Esophagus squamous epithelium (tissue), 4 donors: ENCODE results near the gene SLC24A5.

Source experiments
- POLR2A ChIP-seq, 4 donors: fragments of 450-650 bp; IDR thresholded peaks; one replicate each; pipeline ENCODE4 v1.6.1; 2017; ENCODE audit warnings: antibody characterized with exemption in 4 of 4, mild to moderate bottlenecking in 4 of 4, moderate library complexity in 3 of 4
- TF ChIP-seq, protein P1 (sequence below), 6 experiments: fragments of 450-650 bp in 4 of 6; fragments of 200-600 bp in 2 of 6; sonication (generic) in 2 of 6; IDR thresholded peaks; one replicate each; pipeline ENCODE4 v1.5.1; 2016 to 2019; ENCODE audit warnings: antibody characterized with exemption in 6 of 6, mild to moderate bottlenecking in 4 of 6, moderate library complexity in 4 of 6

DNA sequence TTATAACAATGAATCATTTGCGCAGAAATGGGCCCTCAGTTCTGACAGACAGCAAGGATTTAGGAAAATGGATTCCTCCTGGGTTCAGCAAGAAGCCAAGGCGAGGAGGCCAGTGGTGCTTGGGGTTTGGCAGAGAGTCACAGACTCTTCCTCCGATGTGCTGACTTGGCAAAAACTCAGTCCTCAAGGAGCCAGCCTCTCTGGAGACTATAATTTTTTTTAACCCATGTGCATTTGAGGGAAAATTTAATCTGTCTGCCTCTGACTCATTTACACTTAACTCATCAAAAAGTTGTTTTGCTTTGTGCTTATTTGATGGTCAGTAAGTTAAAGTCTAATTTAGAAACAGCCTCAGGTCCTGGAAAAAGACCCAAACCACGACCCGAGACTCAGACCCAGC, 34.2 kb upstream of the SLC24A5 start:
- no peak for TF ChIP-seq POLR2A (IDR thresholded peaks at IDR 0.05)
- TF ChIP-seq, protein P1, sequence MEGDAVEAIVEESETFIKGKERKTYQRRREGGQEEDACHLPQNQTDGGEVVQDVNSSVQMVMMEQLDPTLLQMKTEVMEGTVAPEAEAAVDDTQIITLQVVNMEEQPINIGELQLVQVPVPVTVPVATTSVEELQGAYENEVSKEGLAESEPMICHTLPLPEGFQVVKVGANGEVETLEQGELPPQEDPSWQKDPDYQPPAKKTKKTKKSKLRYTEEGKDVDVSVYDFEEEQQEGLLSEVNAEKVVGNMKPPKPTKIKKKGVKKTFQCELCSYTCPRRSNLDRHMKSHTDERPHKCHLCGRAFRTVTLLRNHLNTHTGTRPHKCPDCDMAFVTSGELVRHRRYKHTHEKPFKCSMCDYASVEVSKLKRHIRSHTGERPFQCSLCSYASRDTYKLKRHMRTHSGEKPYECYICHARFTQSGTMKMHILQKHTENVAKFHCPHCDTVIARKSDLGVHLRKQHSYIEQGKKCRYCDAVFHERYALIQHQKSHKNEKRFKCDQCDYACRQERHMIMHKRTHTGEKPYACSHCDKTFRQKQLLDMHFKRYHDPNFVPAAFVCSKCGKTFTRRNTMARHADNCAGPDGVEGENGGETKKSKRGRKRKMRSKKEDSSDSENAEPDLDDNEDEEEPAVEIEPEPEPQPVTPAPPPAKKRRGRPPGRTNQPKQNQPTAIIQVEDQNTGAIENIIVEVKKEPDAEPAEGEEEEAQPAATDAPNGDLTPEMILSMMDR (IDR thresholded peaks at IDR 0.05), result no peak
